ENCODE data around the gene CSNK1D. TPM values are rescaled to one million over a fixed set of nuclear protein-coding genes. Genes with fewer than 3 reads are reported as not detected.

Gene CSNK1D
- total RNA-seq, 1 experiment from 2014 or later, result 137 TPM

DNA sequence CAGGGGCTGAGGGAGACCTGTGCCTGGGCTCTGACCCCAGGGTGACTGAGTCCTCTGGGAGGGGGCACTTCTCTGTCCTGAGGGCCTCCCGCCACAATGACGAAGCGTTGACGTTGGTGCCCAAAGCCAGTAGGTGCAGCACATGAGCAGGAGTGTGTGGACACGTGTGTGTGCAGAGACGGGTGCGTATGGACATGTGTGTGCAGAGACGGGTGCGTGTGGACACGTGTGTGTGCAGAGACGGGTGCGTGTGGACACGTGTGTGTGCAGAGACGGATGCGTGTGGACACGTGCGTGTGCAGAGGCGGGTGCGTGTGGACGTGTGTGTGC, 44.6 kb upstream of the CSNK1D start:
- Mint-ChIP-seq H3K36me3 (ENCODE audit: insufficient read depth in 1 of 3, low read depth in 3 of 3) (no peaks in the 10 kb centered on the region; a peak in 1 of 7 replicates), H3K27me3 (ENCODE audit: low read depth) (peaks cover 23% of the 10 kb centered on the region), H3K27ac (no peak overlapping the region), H3K4me1 (peaks cover 5 to 15% of the 10 kb centered on the region in 2 experiments), H3K4me3 (no peak overlapping the region), H3K9me3 (no peaks in the 10 kb centered on the region)
- Histone ChIP-seq H3T11ph (ENCODE audit: low read length) (no peak overlapping the region), H4K8ac (replicated peaks; ENCODE audit: insufficient read length, low read depth, low read length) (no peak overlapping the region), H3K4me2 (ENCODE audit: insufficient read depth, insufficient read length, low read length) (no peak overlapping the region), H2BK20ac (ENCODE audit: low read depth, low read length, poor library complexity, severe bottlenecking) (no peak overlapping the region), H3K4ac (ENCODE audit: low read depth, low read length) (no peak overlapping the region), H4K5ac (ENCODE audit: insufficient read length, low read depth, low read length) (no peak overlapping the region), H2AFZ (ENCODE audit: low read length) (no peak overlapping the region), H3K23ac (ENCODE audit: insufficient read length, low read depth, low read length) (no peak overlapping the region), H3K14ac (ENCODE audit: insufficient read depth, low read length) (no peak overlapping the region), H3K9me3 (ENCODE audit: control insufficient read depth, low read depth, low read length) (no peaks in the 10 kb centered on the region), H4K20me1 (ENCODE audit: control insufficient read depth, insufficient read depth, insufficient read length) (peaks cover 6% of the 10 kb centered on the region), H3K18ac (ENCODE audit: insufficient read length, low read depth, low read length) (no peak overlapping the region), H2BK15ac (ENCODE audit: low read depth, low read length) (no peak overlapping the region), H2BK12ac (ENCODE audit: insufficient read length, low read depth, low read length) (no peak overlapping the region), H3K9ac (ENCODE audit: extremely low read depth, insufficient read length, low read length) (no peak overlapping the region), H2AK5ac (ENCODE audit: insufficient read length, low read length) (no peak overlapping the region), H3K79me2 (ENCODE audit: insufficient read depth, low read length) (no peaks in the 10 kb centered on the region), H2BK120ac (ENCODE audit: low read depth, low read length, poor library complexity, severe bottlenecking) (no peak overlapping the region), H3K27ac (ENCODE audit: insufficient read length, low read depth, low read length) (no peak overlapping the region), H2BK5ac (ENCODE audit: insufficient read length, low read length) (no peak overlapping the region), H3K27me3 (ENCODE audit: insufficient read depth, low read length) (no peaks in the 10 kb centered on the region), H3K79me1 (ENCODE audit: insufficient read depth, low read depth, low read length, poor library complexity, severe bottlenecking) (no peaks in the 10 kb centered on the region), H3K4me1 (ENCODE audit: insufficient read depth, low read length) (no peaks in the 10 kb centered on the region), H4K91ac (ENCODE audit: insufficient read length, low read depth, low read length) (no peak overlapping the region), H3K56ac (ENCODE audit: insufficient read length, low read depth, low read length) (no peak overlapping the region), H3K23me2 (ENCODE audit: insufficient read length, low read depth, low read length, poor library complexity, severe bottlenecking) (peaks cover 3% of the 10 kb centered on the region)
- TF ChIP-seq, protein P1, sequence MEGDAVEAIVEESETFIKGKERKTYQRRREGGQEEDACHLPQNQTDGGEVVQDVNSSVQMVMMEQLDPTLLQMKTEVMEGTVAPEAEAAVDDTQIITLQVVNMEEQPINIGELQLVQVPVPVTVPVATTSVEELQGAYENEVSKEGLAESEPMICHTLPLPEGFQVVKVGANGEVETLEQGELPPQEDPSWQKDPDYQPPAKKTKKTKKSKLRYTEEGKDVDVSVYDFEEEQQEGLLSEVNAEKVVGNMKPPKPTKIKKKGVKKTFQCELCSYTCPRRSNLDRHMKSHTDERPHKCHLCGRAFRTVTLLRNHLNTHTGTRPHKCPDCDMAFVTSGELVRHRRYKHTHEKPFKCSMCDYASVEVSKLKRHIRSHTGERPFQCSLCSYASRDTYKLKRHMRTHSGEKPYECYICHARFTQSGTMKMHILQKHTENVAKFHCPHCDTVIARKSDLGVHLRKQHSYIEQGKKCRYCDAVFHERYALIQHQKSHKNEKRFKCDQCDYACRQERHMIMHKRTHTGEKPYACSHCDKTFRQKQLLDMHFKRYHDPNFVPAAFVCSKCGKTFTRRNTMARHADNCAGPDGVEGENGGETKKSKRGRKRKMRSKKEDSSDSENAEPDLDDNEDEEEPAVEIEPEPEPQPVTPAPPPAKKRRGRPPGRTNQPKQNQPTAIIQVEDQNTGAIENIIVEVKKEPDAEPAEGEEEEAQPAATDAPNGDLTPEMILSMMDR (conservative IDR thresholded peaks at IDR 0.05), result no peak
- DNase-seq, result no peak
- no CpG with 5 or more reads among the region's 20 CpGs for WGBS (ENCODE audit: extremely low coverage, insufficient read length, low lambda C conversion rate)

All from H9 (cell line).